HepG2 (cell line): ENCODE measurements around the gene DIP2C. TPM values are rescaled to one million over a fixed set of nuclear protein-coding genes. Genes with fewer than 3 reads are reported as not detected.

Source experiments
- ATAC-seq: fragments of 200-7000 bp; cut with Tn5 transposase; 3 replicates; pipeline ENCODE4 v1.9.1; 2020; ENCODE audit warnings: mild to moderate bottlenecking, moderate library complexity
- BruUV-seq: library from RNA; stranded (reverse); fragments of 400-500 nt; replicated peaks from 2 replicates; lab custom pipeline; 2021; lab: Mats Ljungman, UMichigan
- CTCF ChIA-PET: fragments of 300-600 bp; formaldehyde crosslinking; extraction: SDS; loops from one replicate; lab custom pipeline; 2021; ENCODE audit warnings: low total read pairs, inconsistent platforms, low intra/inter-chr PET ratio; lab: Yijun Ruan, JAX
- POLR2A ChIA-PET: fragments of 350-600 bp; sonication (Branson Sonifier 250); formaldehyde crosslinking; loops from one replicate; lab custom pipeline; 2020; ENCODE audit warnings: antibody characterized with exemption, inconsistent platforms; lab: Yijun Ruan, JAX
- DNase-seq: peaks from one replicate; pipeline ENCODE4 v3.0.0-alpha.2; 2015; ENCODE audit warnings: low spot score
- FAIRE-seq: peaks from 3 replicates; lab custom pipeline; 2011; peaks lifted over from hg19 to GRCh38; lab: Jason Lieb, UNC
- H2AFZ ChIP-seq: one replicate; pipeline ENCODE4 v1.6.1; 2011; ENCODE audit warnings: low read length, inconsistent platforms
- H3K27ac ChIP-seq: fragments of 300-600 bp; 3 replicates; pipeline ENCODE4 v1.8.0; 2011; ENCODE audit warnings: mixed run types, mild to moderate bottlenecking, mixed read lengths, low read length, inconsistent platforms; ENCODE audit not compliant: insufficient read depth; ENCODE audit errors: extremely low read length
- H3K27me3 ChIP-seq, 2 experiments: fragments of 200-600 bp in 1 of 2; 2 replicates in 1 of 2; 3 replicates in 1 of 2; pipeline versions ENCODE4 v1.6.0 to v1.8.0; 2011; ENCODE audit warnings: low read length in 2 of 2, mild to moderate bottlenecking in 2 of 2, moderate library complexity in 2 of 2, inconsistent platforms in 1 of 2; ENCODE audit not compliant: insufficient read depth in 2 of 2, control insufficient read depth in 1 of 2
- H3K36me3 ChIP-seq, 2 experiments: fragments of 200-600 bp in 1 of 2; replicated peaks in 1 of 2; 2 replicates in 1 of 2; 3 replicates in 1 of 2; pipeline versions ENCODE4 v1.5.1 to v1.8.0; 2011; ENCODE audit warnings: low read length in 2 of 2, inconsistent platforms in 1 of 2; ENCODE audit not compliant: insufficient read depth in 2 of 2, control insufficient read depth in 1 of 2
- H3K4me1 ChIP-seq: 2 replicates; pipeline ENCODE4 v1.5.1; 2012; ENCODE audit warnings: low read length, inconsistent platforms; ENCODE audit not compliant: insufficient read depth
- H3K4me2 ChIP-seq: 2 replicates; pipeline ENCODE4 v1.6.0; 2011; ENCODE audit warnings: low read depth, low read length, inconsistent platforms
- H3K4me3 ChIP-seq, 3 experiments: fragments of 200-600 bp in 1 of 3; sonication (generic), shearing (Covaris generic) in 1 of 3; replicated peaks in 1 of 3; 2 replicates each; pipeline ENCODE4 v1.5.1; 2011 to 2016; ENCODE audit warnings: low read length in 3 of 3, inconsistent platforms in 2 of 3, low read depth in 2 of 3, mild to moderate bottlenecking in 2 of 3, control low read depth in 1 of 3, mixed read lengths in 1 of 3; ENCODE audit not compliant: insufficient read depth in 1 of 3
- H3K79me2 ChIP-seq: one replicate; pipeline ENCODE4 v1.6.1; 2011; ENCODE audit warnings: low read length, inconsistent platforms; ENCODE audit not compliant: insufficient read depth
- H3K9ac ChIP-seq: 2 replicates; pipeline ENCODE4 v1.6.0; 2011; ENCODE audit warnings: mild to moderate bottlenecking, low read depth, low read length, inconsistent platforms; ENCODE audit not compliant: insufficient read depth
- H3K9me3 ChIP-seq: 2 replicates; pipeline ENCODE4 v1.5.1; 2012; ENCODE audit warnings: mild to moderate bottlenecking, low read length
- H4K20me1 ChIP-seq: 2 replicates; pipeline ENCODE4 v1.6.0; 2011; ENCODE audit warnings: inconsistent platforms, mild to moderate bottlenecking, low read length, moderate library complexity; ENCODE audit not compliant: insufficient read depth
- NFYC ChIP-seq: IDR thresholded peaks from 2 replicates; pipeline ENCODE4 v1.6.1; 2016; ENCODE audit warnings: missing genetic modification reagents, missing compliant biosample characterization
- PITX1 ChIP-seq: sonication (generic); formaldehyde crosslinking; IDR thresholded peaks from 2 replicates; pipeline ENCODE4 v1.5.1; 2020; ENCODE audit warnings: mild to moderate bottlenecking, missing genetic modification reagents
- ZFP91 ChIP-seq: sonication (generic); formaldehyde crosslinking; IDR thresholded peaks from 2 replicates; pipeline ENCODE4 v1.9.0; 2022; ENCODE audit warnings: missing genetic modification reagents, mild to moderate bottlenecking, borderline replicate concordance
- ZNF263 ChIP-seq: sonication (generic); formaldehyde crosslinking; IDR thresholded peaks from 2 replicates; pipeline ENCODE4 v1.4.0; 2020; ENCODE audit warnings: missing genetic modification reagents
- ZNF770 ChIP-seq: sonication (generic); formaldehyde crosslinking; IDR thresholded peaks from 2 replicates; pipeline ENCODE4 v1.5.0; 2020; ENCODE audit warnings: mild to moderate bottlenecking, missing genetic modification reagents
- WGBS: methylation state at CpG from one replicate; pipeline ENCODE4 v1.1.6; 2017; ENCODE audit warnings: low lambda C conversion rate; 5-methylcytosine and 5-hydroxymethylcytosine counted together
- in situ Hi-C: cut with HindIII; loops from 2 replicates; pipeline ENCODE4 v1.10.0; 2017; ENCODE audit warnings: low pct_unique_long_range_greater_than_20kb; ENCODE audit not compliant: extremely low pct_ligation_motif_present
- intact Hi-C: fragments of 100-400 bp; cut with micrococcal nuclease; formaldehyde crosslinking; loops from one replicate; pipeline ENCODE4 v1.10.0; 2022; ENCODE audit not compliant: unreplicated experiment
- polyA plus RNA-seq, 8 experiments: library from polyadenylated mRNA; depleted of rRNA in 3 of 8; stranded (reverse) in 7 of 8; unstranded in 1 of 8; fragments of >200 nt; fragmentation: Illumina TruSeq in 4 of 8; extraction: Trizol in 4 of 8; gene quantifications; 2 replicates each; pipeline versions ENCODE4 v1.2.1 to v1.2.3, GENCODE V29; 2011 to 2016; ENCODE audit warnings: low read depth in 4 of 8, missing spikeins in 1 of 8, mixed read lengths in 1 of 8; ENCODE audit not compliant: insufficient read depth in 1 of 8
- total RNA-seq, 5 experiments: library from RNA; depleted of rRNA; stranded (reverse); fragments of >200 nt; fragmentation: Illumina TruSeq; extraction: Trizol; gene quantifications; 2 replicates each; pipeline ENCODE4 v1.2.3, GENCODE V29; 2016; ENCODE audit warnings: low read depth in 1 of 5
- TF ChIP-seq, protein P1 (sequence below): sonication (generic); formaldehyde crosslinking; IDR thresholded peaks from 2 replicates; pipeline ENCODE4 v1.4.0; 2020; ENCODE audit warnings: low read depth, missing genetic modification reagents

DIP2C gene
- total and polyA plus RNA-seq, 2 of the 13 experiments (the other 11 are each of a cell fraction or from before 2014, with no cell fraction given), result 2.2 to 2.7 TPM

GRCh38 chr10:680146-680545 is 9.3 kb downstream of the DIP2C start (continued):
- TF ChIP-seq PITX1 (CRISPR knock-in tag) (no peak), NFYC (CRISPR knock-in tag) (no peak), ZNF770 (CRISPR knock-in tag) (no peak), ZFP91 (CRISPR knock-in tag) (no peak)

- Histone ChIP-seq H3K4me1 (peaks cover 12% of the 10 kb centered on the region), H3K9me3 (no peaks in the 10 kb centered on the region), H3K27me3 (no peaks in the 10 kb centered on the region), H2AFZ (no peak overlapping the region), H3K27ac (no peak overlapping the region), H3K4me2 (no peak overlapping the region), H3K4me3 (no peak overlapping the region), H3K36me3 (no peaks in the 10 kb centered on the region), H3K79me2 (peaks cover 13% of the 10 kb centered on the region), H3K9ac (no peak overlapping the region), H4K20me1 (peaks cover 7% of the 10 kb centered on the region; the same call in 1 of the 2 replicates)
- ChIA-PET CTCF (no interaction called here), POLR2A (no interaction called here)
- DNase-seq (no peak), ATAC-seq (no peak), FAIRE-seq (no peak)
- intact Hi-C loops (no loop called here), in situ Hi-C loops (no loop called here)
- 91% methylated on average over 15 of the region's 15 CpGs for WGBS
- TF ChIP-seq ZNF263 (CRISPR knock-in tag), result peak; percentile 23; the same call in 1 of the 2 replicates
- TF ChIP-seq, protein P1, sequence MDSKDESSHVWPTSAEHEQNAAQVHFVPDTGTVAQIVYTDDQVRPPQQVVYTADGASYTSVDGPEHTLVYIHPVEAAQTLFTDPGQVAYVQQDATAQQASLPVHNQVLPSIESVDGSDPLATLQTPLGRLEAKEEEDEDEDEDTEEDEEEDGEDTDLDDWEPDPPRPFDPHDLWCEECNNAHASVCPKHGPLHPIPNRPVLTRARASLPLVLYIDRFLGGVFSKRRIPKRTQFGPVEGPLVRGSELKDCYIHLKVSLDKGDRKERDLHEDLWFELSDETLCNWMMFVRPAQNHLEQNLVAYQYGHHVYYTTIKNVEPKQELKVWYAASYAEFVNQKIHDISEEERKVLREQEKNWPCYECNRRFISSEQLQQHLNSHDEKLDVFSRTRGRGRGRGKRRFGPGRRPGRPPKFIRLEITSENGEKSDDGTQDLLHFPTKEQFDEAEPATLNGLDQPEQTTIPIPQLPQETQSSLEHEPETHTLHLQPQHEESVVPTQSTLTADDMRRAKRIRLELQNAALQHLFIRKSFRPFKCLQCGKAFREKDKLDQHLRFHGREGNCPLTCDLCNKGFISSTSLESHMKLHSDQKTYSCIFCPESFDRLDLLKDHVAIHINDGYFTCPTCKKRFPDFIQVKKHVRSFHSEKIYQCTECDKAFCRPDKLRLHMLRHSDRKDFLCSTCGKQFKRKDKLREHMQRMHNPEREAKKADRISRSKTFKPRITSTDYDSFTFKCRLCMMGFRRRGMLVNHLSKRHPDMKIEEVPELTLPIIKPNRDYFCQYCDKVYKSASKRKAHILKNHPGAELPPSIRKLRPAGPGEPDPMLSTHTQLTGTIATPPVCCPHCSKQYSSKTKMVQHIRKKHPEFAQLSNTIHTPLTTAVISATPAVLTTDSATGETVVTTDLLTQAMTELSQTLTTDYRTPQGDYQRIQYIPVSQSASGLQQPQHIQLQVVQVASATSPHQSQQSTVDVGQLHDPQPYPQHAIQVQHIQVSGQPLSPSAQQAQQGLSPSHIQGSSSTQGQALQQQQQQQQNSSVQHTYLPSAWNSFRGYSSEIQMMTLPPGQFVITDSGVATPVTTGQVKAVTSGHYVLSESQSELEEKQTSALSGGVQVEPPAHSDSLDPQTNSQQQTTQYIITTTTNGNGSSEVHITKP (CRISPR knock-in tag), result no peak
- BruUV-seq, result no TSS peak
These were observed 9.9 kb downstream of the DIP2C start for GRCh38 chr10:679556-679955.
